OCI-LY7 (cell line): ENCODE results near the gene RAB30. TPM values are rescaled to one million over a fixed set of nuclear protein-coding genes. Genes with fewer than 3 reads are reported as not detected.
A peak's percentile ranks its signal among the peaks of the same experiment; 100 is the strongest.

Source experiments
- BruUV-seq: library from RNA; stranded (reverse); fragments of 400-500 nt; replicated peaks from 2 replicates; lab custom pipeline; 2021; lab: Mats Ljungman, UMichigan
- CTCF ChIA-PET: fragments of 300-600 bp; sonication (Branson Sonifier 250); formaldehyde crosslinking; loops from one replicate; lab custom pipeline; 2022; ENCODE audit warnings: antibody characterized with exemption; ENCODE audit not compliant: unreplicated experiment; lab: Charles Lee
- POLR2A ChIA-PET: fragments of 300-600 bp; sonication (Branson Sonifier 250); formaldehyde crosslinking; loops from one replicate; lab custom pipeline; 2022; ENCODE audit warnings: antibody characterized with exemption; lab: Charles Lee
- DNase-seq: peaks from one replicate; pipeline ENCODE4 v3.0.0-alpha.2; 2015; ENCODE audit warnings: low spot score
- H2AFZ ChIP-seq: fragments of 200-600 bp; sonication (generic), shearing (Covaris generic); 2 replicates; pipeline ENCODE4 v1.6.1; 2014; ENCODE audit warnings: mild to moderate bottlenecking, antibody characterized with exemption, low read length, moderate library complexity
- H3K27ac ChIP-seq: fragments of 200-600 bp; sonication (generic); 2 replicates; pipeline ENCODE4 v1.5.1; 2014; ENCODE audit warnings: mixed run types, low read depth, mild to moderate bottlenecking, moderate library complexity, low read length, inconsistent platforms; ENCODE audit not compliant: poor library complexity, severe bottlenecking
- H3K36me3 ChIP-seq: fragments of 200-600 bp; sonication (generic); 2 replicates; pipeline ENCODE4 v1.6.1; 2014; ENCODE audit warnings: mild to moderate bottlenecking, antibody characterized with exemption, low read length, moderate library complexity, mixed read lengths; ENCODE audit not compliant: insufficient read depth
- H3K4me1 ChIP-seq: fragments of 200-600 bp; sonication (generic); 2 replicates; pipeline ENCODE4 v1.5.1; 2014; ENCODE audit warnings: mild to moderate bottlenecking, low read length; ENCODE audit not compliant: insufficient read depth, poor library complexity, severe bottlenecking
- H3K4me2 ChIP-seq: fragments of 200-600 bp; sonication (generic); 2 replicates; pipeline ENCODE4 v1.6.1; 2014; ENCODE audit warnings: mild to moderate bottlenecking, low read length
- H3K4me3 ChIP-seq: fragments of 200-600 bp; sonication (generic); 2 replicates; pipeline ENCODE4 v1.5.1; 2014; ENCODE audit warnings: mild to moderate bottlenecking, low read depth, low read length; ENCODE audit not compliant: poor library complexity, severe bottlenecking
- H3K79me2 ChIP-seq: fragments of 200-600 bp; sonication (generic); 2 replicates; pipeline ENCODE4 v1.6.1; 2016; ENCODE audit warnings: low read depth, mild to moderate bottlenecking, low read length, moderate library complexity, mixed read lengths; ENCODE audit not compliant: insufficient read depth
- H3K9me2 ChIP-seq: fragments of 200-600 bp; sonication (generic); 2 replicates; pipeline ENCODE4 v1.6.1; 2016; ENCODE audit warnings: mild to moderate bottlenecking, low read length, mixed read lengths; ENCODE audit not compliant: insufficient read depth
- H3K9me3 ChIP-seq: fragments of 200-600 bp; sonication (generic); 2 replicates; pipeline ENCODE4 v1.6.1; 2014; ENCODE audit warnings: mild to moderate bottlenecking, mixed run types, low read length, mixed read lengths
- H4K20me1 ChIP-seq: fragments of 200-600 bp; sonication (generic); 2 replicates; pipeline ENCODE4 v1.6.1; 2014; ENCODE audit warnings: mild to moderate bottlenecking, antibody characterized with exemption, low read length, moderate library complexity, mixed read lengths; ENCODE audit not compliant: insufficient read depth
- CTCF ChIP-seq: fragments of 200-600 bp; sonication (generic); conservative IDR thresholded peaks from 2 replicates; pipeline ENCODE4 v1.5.1; 2014; ENCODE audit warnings: mild to moderate bottlenecking, antibody characterized with exemption, low read length, moderate library complexity, mixed read lengths
- EZH2phosphoT487 ChIP-seq: fragments of 200-600 bp; sonication (generic); IDR thresholded peaks from 2 replicates; pipeline ENCODE4 v1.6.1; 2018; ENCODE audit warnings: low read depth, borderline replicate concordance, mild to moderate bottlenecking, mixed run types, antibody characterized with exemption, low read length, moderate library complexity, mixed read lengths
- intact Hi-C: fragments of 100-400 bp; cut with micrococcal nuclease; formaldehyde crosslinking; loops from one replicate; pipeline ENCODE4 v1.10.0; 2022; ENCODE audit not compliant: unreplicated experiment
- total RNA-seq, 2 experiments: library from RNA; depleted of rRNA in 1 of 2; stranded (reverse); fragments of >200 nt in 1 of 2; shearing (Covaris generic) in 1 of 2; gene quantifications; 2 replicates each; pipeline ENCODE4 v1.2.3, GENCODE V29; 2014 to 2022

RAB30 gene
- total RNA-seq, 2 experiments from 2014 or later: 33.3 to 132 TPM

- H3K4me3 ChIP-seq: no peak overlapping the region
Observed at GRCh38 chr11:82978422-82979099, 93.1 kb downstream of the RAB30 start.

GRCh38 chr11:82976786-82977185 is 94.9 kb downstream of the RAB30 start:
- no TSS peak for BruUV-seq
- Histone ChIP-seq H3K9me2 (no peaks in the 10 kb centered on the region), H3K36me3 (peaks cover 71% of the 10 kb centered on the region), H4K20me1 (no peaks in the 10 kb centered on the region), H3K79me2 (peaks cover 43% of the 10 kb centered on the region; the same call in 1 of the 2 replicates), H2AFZ (no peak overlapping the region), H3K4me2 (peak overlapping the region; percentile 36), H3K27ac (peak overlapping the region; percentile 98), H3K4me3 (peak overlapping the region; percentile 0), H3K4me1 (peaks cover 84% of the 10 kb centered on the region), H3K9me3 (peaks cover 10% of the 10 kb centered on the region; the same call in 1 of the 2 replicates)
- CTCF ChIA-PET: no interaction called here
- POLR2A ChIA-PET: interaction anchor here (0.5 to 1.0 kb wide), 3 partner anchors 11 to 22 kb away, joined by 3 to 4 read pairs (median 3); no protein-coding TSS in a partner anchor
- DNase-seq: peak; percentile 52
- TF ChIP-seq CTCF (no peak), EZH2phosphoT487 (no peak)
- intact Hi-C loops: no loop called here

More at GRCh38 chr11:82978422-82979099, 93.1 kb downstream of the RAB30 start:
- Histone ChIP-seq H3K4me1 (peaks cover 66% of the 10 kb centered on the region), H3K9me2 (no peaks in the 10 kb centered on the region), H3K36me3 (peaks cover 70% of the 10 kb centered on the region), H3K27ac (no peak overlapping the region), H2AFZ (no peak overlapping the region), H3K79me2 (peaks cover 30% of the 10 kb centered on the region; the same call in 1 of the 2 replicates), H3K4me2 (no peak overlapping the region), H3K9me3 (no peaks in the 10 kb centered on the region; the same call in 1 of the 2 replicates), H4K20me1 (no peaks in the 10 kb centered on the region)
- no peak for TF ChIP-seq EZH2phosphoT487
- no peak for TF ChIP-seq CTCF
- DNase-seq: no peak
- no TSS peak for BruUV-seq
- CTCF ChIA-PET: no interaction called here
- intact Hi-C loops: no loop called here
- POLR2A ChIA-PET: interaction anchor here (0.7 kb wide), 1 partner anchor 92 kb away, joined by 4 read pairs; no protein-coding TSS in a partner anchor

GRCh38 chr11:82975882-82976281 is 95.8 kb downstream of the RAB30 start:
- Histone ChIP-seq H3K79me2 (peaks cover 43% of the 10 kb centered on the region; the same call in 1 of the 2 replicates), H2AFZ (no peak overlapping the region; the same call in 1 of the 2 replicates), H3K4me3 (peak overlapping the region; percentile 0), H3K9me3 (peaks cover 16% of the 10 kb centered on the region; the same call in 1 of the 2 replicates), H3K36me3 (peaks cover 67% of the 10 kb centered on the region), H3K4me1 (peaks cover 90% of the 10 kb centered on the region), H3K4me2 (peak overlapping the region; percentile 36), H3K27ac (peak overlapping the region; percentile 98), H3K9me2 (no peaks in the 10 kb centered on the region), H4K20me1 (no peaks in the 10 kb centered on the region)
- BruUV-seq: no TSS peak
- no peak for TF ChIP-seq CTCF
- no peak for TF ChIP-seq EZH2phosphoT487
- ChIA-PET CTCF (no interaction called here), POLR2A (interaction anchor here (0.6 to 2.7 kb wide), 11 partner anchors 11 to 186 kb away, joined by 3 to 8 read pairs (median 4); no protein-coding TSS in a partner anchor)
- no peak for DNase-seq
- intact Hi-C loops: no loop called here
